ENCODE results near the gene PRKD1.

The PRKD1 gene

DNA sequence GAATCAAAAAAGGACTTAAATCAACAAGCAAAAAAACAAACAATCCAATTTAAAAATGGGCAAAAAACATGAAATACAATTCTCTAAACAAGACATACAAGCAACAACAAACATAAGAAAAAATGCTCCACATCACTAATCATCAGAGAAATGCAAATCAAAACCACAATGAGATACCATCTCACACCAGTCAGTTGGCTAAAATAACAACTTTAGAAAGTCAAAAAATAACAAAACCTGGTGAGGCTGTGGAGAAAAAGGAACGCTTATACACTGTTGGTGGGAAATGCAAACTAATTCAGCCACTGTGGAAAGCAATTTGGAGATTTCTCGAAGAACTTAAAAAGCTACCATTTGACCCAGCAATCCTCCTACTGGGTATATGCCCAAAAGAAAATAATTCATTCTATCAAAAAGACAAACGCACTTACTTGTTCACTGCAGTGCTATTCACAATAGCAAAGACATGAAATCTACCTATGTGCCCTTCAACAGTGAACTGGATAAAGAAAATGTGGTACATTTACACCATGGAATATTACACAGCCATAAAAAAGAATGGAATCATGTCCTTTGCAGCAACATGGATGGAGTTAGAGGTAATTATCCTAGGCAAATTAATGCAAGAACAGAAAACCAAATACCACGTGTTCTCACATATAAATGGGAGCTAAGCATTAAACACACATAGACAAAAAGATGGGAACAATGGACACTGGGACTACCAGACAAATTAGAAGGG lies 26.9 kb downstream of the PRKD1 start:
- Histone ChIP-seq H3K9me3 (ENCODE audit: control insufficient read depth, insufficient read depth, low read depth, low read length) (no peaks in the 10 kb centered on the region), H3K27me3 (ENCODE audit: control insufficient read depth, insufficient read depth, low read length) (no peaks in the 10 kb centered on the region)

DNA sequence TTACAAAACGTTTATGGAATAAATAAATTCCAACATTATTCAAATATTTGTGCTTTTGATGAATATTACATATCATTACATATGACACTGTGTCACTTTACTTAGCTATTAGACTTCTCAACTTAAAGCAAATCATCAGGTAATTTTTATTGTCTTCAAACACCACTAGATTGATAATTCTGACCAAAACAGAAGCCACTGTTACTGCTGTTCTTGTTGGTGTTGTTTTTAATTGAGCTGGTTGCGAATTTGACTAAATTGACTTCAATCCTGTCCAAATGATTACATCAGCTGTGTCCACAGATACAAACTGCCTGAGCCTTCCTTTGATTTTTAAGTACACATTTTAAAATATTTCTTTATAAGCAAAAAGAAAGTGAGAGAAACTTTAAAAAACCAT lies 29.2 kb downstream of the PRKD1 start:
- no peaks in the 10 kb centered on the region for H3K27me3 ChIP-seq (ENCODE audit: control insufficient read depth, insufficient read depth, low read length)
- no peaks in the 10 kb centered on the region for H3K36me3 ChIP-seq (ENCODE audit: control insufficient read depth, insufficient read depth, low read length)
- no peak overlapping the region for H3K27ac ChIP-seq (ENCODE audit: low read depth, low read length)
- H3K9ac ChIP-seq (ENCODE audit: low read length) = no peak overlapping the region
- H3K9me3 ChIP-seq (ENCODE audit: control insufficient read depth, insufficient read depth, low read depth, low read length) = no peaks in the 10 kb centered on the region
- H3K4me3 ChIP-seq (ENCODE audit: low read depth, low read length) = no peak overlapping the region
- no peaks in the 10 kb centered on the region for H3K4me1 ChIP-seq (ENCODE audit: control insufficient read depth, insufficient read depth, low read length)

More for the DNA sequence above, 26.9 kb downstream of the PRKD1 start:
- no peak overlapping the region for H3K9ac ChIP-seq (ENCODE audit: low read length)
- no peak overlapping the region for H3K4me3 ChIP-seq (ENCODE audit: low read depth, low read length)
- no peaks in the 10 kb centered on the region for H3K4me1 ChIP-seq (ENCODE audit: control insufficient read depth, insufficient read depth, low read length)
- H3K27ac ChIP-seq (ENCODE audit: low read depth, low read length) = no peak overlapping the region
- no peaks in the 10 kb centered on the region for H3K36me3 ChIP-seq (ENCODE audit: control insufficient read depth, insufficient read depth, low read length)

DNA sequence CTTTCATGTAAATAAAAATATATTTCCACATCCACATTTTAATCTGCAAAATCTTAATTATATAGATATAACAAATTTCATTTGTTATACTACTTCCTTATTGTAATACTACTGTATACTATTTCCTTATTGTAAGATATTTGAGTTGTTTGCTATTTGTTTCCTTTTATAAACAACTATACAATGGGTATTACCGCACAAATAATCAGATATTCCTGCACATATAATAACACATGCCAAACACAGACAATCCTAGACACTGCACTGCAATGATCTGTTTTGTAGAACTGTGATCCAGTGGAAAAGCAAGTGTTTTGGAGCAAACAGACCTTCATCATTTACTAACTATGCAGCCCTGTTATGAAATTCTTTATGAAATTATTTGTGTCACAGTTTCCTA lies 30.5 kb downstream of the PRKD1 start:
- Histone ChIP-seq H3K9me3 (ENCODE audit: control insufficient read depth, insufficient read depth, low read depth, low read length) (no peaks in the 10 kb centered on the region), H3K4me3 (ENCODE audit: low read depth, low read length) (no peak overlapping the region), H3K36me3 (ENCODE audit: control insufficient read depth, insufficient read depth, low read length) (no peaks in the 10 kb centered on the region), H3K27me3 (ENCODE audit: control insufficient read depth, insufficient read depth, low read length) (no peaks in the 10 kb centered on the region), H3K27ac (ENCODE audit: low read depth, low read length) (no peak overlapping the region), H3K9ac (ENCODE audit: low read length) (no peak overlapping the region), H3K4me1 (ENCODE audit: control insufficient read depth, insufficient read depth, low read length) (no peaks in the 10 kb centered on the region)

DNA sequence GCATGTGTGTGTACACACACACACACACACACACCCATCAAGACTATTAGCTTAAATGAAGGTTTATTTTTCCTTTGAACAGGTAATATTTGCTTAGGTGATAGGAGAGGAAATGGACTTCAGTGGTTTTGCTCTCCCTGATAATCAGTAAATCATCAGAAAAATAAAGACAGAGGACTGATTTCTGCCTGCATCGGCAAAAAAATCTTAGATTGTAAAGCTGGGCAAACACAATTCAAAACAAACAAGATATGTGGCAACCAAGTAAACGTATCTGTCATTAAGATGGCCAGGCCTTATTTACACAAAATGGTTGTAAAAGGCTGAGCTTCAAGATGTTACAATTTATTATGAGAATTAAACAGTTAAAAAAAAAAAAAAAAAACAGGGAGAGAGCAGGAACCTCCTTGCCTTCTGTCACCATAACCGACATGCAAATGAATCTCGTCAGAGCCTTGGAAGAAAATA lies 31.3 kb downstream of the PRKD1 start:
- H3K27me3 ChIP-seq (ENCODE audit: control insufficient read depth, insufficient read depth, low read length) = no peaks in the 10 kb centered on the region
- H3K36me3 ChIP-seq (ENCODE audit: control insufficient read depth, insufficient read depth, low read length) = no peaks in the 10 kb centered on the region
- no peaks in the 10 kb centered on the region for H3K4me1 ChIP-seq (ENCODE audit: control insufficient read depth, insufficient read depth, low read length)
- no peak overlapping the region for H3K4me3 ChIP-seq (ENCODE audit: low read depth, low read length)
- H3K9me3 ChIP-seq (ENCODE audit: control insufficient read depth, insufficient read depth, low read depth, low read length) = no peaks in the 10 kb centered on the region
- no peak overlapping the region for H3K9ac ChIP-seq (ENCODE audit: low read length)
- H3K27ac ChIP-seq (ENCODE audit: low read depth, low read length) = no peak overlapping the region

DNA sequence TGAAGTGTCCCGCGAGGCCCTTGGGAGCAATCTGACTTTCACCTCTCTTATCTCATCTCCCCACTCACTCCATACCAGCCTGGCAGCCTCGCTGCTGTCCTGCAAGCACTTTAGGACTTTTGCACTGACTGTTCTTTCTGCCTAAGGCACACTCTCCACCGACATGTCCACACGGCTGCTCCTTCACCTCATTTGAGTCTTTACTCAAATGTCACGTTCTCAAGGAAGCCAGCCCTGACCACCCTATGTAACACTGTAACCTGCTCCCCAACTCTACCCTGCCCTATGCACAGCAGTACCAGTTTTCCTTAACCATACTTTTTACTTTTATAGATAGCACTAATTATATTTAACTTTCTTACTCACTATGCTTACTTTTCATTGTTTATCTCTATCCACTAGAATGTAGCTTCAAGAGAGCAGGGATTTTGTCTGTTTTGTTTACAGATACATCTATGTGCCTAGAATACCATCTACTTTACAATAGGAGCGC lies 32.0 kb downstream of the PRKD1 start:
- no peaks in the 10 kb centered on the region for H3K27me3 ChIP-seq (ENCODE audit: control insufficient read depth, insufficient read depth, low read length)
- H3K4me3 ChIP-seq (ENCODE audit: low read depth, low read length) = no peak overlapping the region
- no peaks in the 10 kb centered on the region for H3K4me1 ChIP-seq (ENCODE audit: control insufficient read depth, insufficient read depth, low read length)
- no peak overlapping the region for H3K9ac ChIP-seq (ENCODE audit: low read length)
- H3K9me3 ChIP-seq (ENCODE audit: control insufficient read depth, insufficient read depth, low read depth, low read length) = no peaks in the 10 kb centered on the region
- H3K36me3 ChIP-seq (ENCODE audit: control insufficient read depth, insufficient read depth, low read length) = no peaks in the 10 kb centered on the region
- H3K27ac ChIP-seq (ENCODE audit: low read depth, low read length) = no peak overlapping the region

DNA sequence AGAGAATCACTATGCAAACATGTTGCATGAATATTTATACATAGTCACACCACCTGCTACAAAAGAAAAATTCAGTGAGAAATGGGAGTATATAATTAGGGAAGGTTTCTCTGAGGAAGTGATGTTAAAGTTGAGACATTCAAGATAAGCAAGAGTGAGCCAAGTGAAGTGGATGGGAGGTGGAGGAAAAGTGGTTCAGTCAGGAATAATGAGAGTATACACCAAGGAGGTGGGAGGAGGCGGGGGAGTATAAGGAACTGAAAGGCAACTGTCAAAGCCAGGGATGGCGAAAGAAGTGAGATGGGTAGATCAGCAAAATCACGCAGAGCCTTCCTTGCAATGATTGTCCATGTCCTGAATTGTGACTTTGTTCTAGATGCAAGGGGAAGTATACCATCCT lies 33.7 kb downstream of the PRKD1 start:
- Histone ChIP-seq H3K9me3 (ENCODE audit: control insufficient read depth, insufficient read depth, low read depth, low read length) (no peaks in the 10 kb centered on the region), H3K27ac (ENCODE audit: low read depth, low read length) (no peak overlapping the region), H3K4me3 (ENCODE audit: low read depth, low read length) (no peak overlapping the region), H3K4me1 (ENCODE audit: control insufficient read depth, insufficient read depth, low read length) (no peaks in the 10 kb centered on the region), H3K27me3 (ENCODE audit: control insufficient read depth, insufficient read depth, low read length) (no peaks in the 10 kb centered on the region), H3K9ac (ENCODE audit: low read length) (no peak overlapping the region), H3K36me3 (ENCODE audit: control insufficient read depth, insufficient read depth, low read length) (no peaks in the 10 kb centered on the region)

DNA sequence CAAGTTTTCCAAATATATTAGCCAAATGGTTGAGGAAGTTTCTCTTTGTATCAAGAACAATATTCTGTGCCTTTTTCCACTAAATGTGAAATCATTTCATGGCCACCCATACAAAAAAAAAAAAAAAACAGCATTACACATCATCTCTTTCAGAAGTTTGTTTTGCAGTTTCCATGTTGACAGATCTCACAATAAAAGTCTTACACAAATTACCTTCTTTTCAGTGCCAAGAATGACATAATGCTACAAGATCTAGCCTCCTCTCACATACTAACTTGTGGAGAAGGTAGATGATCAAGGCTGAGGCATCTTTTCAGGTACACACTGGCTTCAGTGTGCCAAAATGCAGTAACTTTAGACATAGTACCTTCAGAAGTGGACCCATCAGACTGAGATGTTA lies 35.3 kb downstream of the PRKD1 start:
- H3K9ac ChIP-seq (ENCODE audit: low read length) = no peak overlapping the region
- no peaks in the 10 kb centered on the region for H3K36me3 ChIP-seq (ENCODE audit: control insufficient read depth, insufficient read depth, low read length)
- no peaks in the 10 kb centered on the region for H3K9me3 ChIP-seq (ENCODE audit: control insufficient read depth, insufficient read depth, low read depth, low read length)
- H3K4me3 ChIP-seq (ENCODE audit: low read depth, low read length) = no peak overlapping the region
- H3K27ac ChIP-seq (ENCODE audit: low read depth, low read length) = no peak overlapping the region
- no peaks in the 10 kb centered on the region for H3K27me3 ChIP-seq (ENCODE audit: control insufficient read depth, insufficient read depth, low read length)
- no peaks in the 10 kb centered on the region for H3K4me1 ChIP-seq (ENCODE audit: control insufficient read depth, insufficient read depth, low read length)

DNA sequence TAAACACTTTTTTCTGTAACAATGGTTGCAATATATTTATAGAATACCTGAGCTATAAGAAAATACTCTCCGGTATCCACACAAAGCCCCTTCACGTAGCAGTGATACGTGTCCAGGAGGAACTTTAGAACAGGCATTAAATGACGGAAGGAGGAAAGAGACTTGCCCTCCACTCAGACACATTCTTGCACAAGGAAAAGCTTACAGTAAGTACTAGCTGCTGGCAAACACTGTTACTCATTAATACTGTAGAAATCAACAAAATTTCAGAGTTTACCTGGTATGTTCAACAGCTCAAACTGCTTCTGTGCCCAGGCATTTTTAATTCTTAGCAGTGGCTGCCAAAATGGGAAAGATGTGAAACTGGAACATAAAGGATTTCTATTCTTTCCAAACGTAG lies 41.7 kb downstream of the PRKD1 start:
- no peak overlapping the region for H3K9ac ChIP-seq (ENCODE audit: low read length)
- no peaks in the 10 kb centered on the region for H3K27me3 ChIP-seq (ENCODE audit: control insufficient read depth, insufficient read depth, low read length)
- H3K4me3 ChIP-seq (ENCODE audit: low read depth, low read length) = no peak overlapping the region
- H3K9me3 ChIP-seq (ENCODE audit: control insufficient read depth, insufficient read depth, low read depth, low read length) = no peaks in the 10 kb centered on the region
- no peak overlapping the region for H3K27ac ChIP-seq (ENCODE audit: low read depth, low read length)
- H3K4me1 ChIP-seq (ENCODE audit: control insufficient read depth, insufficient read depth, low read length) = no peaks in the 10 kb centered on the region
- H3K36me3 ChIP-seq (ENCODE audit: control insufficient read depth, insufficient read depth, low read length) = no peaks in the 10 kb centered on the region

DNA sequence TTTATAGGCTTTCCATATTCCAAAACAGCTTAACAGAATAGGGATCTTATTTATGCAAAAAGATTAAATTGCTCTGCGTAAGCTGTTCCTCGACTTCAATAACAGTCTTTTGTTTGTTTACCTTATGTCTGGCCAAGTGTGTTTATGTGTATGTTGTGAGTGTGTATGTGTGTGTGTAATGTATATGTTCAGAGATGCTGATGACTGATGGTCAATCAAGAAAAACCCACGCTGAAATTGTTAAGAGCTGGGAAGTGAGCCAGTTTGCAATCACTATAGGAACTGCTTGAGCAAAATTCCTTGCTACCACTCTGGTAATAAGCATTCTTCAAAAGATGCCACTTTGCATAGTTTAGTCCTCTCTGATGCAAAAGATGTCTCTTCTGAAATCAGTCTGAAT lies 59.6 kb downstream of the PRKD1 start:
- no peaks in the 10 kb centered on the region for H3K36me3 ChIP-seq (ENCODE audit: control insufficient read depth, insufficient read depth, low read length)
- H3K4me3 ChIP-seq (ENCODE audit: low read depth, low read length) = no peak overlapping the region
- H3K4me1 ChIP-seq (ENCODE audit: control insufficient read depth, insufficient read depth, low read length) = peaks cover 10% of the 10 kb centered on the region; the same call in 1 of the 2 replicates
- no peaks in the 10 kb centered on the region for H3K9me3 ChIP-seq (ENCODE audit: control insufficient read depth, insufficient read depth, low read depth, low read length)
- no peak overlapping the region for H3K27ac ChIP-seq (ENCODE audit: low read depth, low read length)
- no peaks in the 10 kb centered on the region for H3K27me3 ChIP-seq (ENCODE audit: control insufficient read depth, insufficient read depth, low read length)
- H3K9ac ChIP-seq (ENCODE audit: low read length) = no peak overlapping the region

DNA sequence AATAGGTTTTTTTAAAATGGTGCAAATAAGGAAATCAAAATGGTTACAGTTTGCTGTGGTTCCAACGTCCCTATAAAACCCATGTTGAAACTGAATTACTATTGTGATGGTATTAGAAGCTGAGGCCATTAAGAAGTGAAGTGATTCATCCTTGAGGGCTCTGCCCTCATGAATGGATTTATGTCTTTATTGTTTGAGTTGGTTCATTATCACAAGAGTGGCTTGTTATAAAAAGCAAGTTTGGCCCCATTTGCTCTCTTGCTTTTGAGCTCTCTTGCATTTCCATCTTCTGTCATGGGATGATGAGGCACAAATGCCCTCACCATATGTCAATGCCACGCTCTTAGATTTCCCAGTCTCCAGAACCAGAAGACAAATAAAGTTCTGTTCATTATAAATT lies 62.3 kb downstream of the PRKD1 start:
- Histone ChIP-seq H3K4me1 (ENCODE audit: control insufficient read depth, insufficient read depth, low read length) (peaks cover 10% of the 10 kb centered on the region; the same call in 1 of the 2 replicates), H3K36me3 (ENCODE audit: control insufficient read depth, insufficient read depth, low read length) (no peaks in the 10 kb centered on the region)

DNA sequence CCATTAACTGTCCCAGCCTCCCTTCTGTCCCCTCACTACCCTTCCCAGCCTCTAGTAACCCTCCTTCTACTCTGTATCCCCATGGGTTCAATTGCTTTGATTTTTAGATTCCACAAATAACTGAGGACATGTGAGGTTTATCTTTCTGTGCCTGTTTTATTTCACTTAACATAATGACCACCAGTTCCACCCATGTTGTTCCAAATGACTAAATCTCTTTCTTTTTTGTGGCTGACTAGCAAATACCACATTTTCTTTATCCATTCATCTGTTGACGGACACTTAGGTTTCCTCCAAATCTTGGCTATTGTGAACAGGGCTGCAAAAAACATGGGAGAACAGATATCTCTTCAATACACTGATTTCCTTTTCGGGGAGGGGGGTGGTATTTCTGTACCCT lies 65.7 kb downstream of the PRKD1 start:
- H3K9ac ChIP-seq (ENCODE audit: low read length) = no peak overlapping the region
- no peaks in the 10 kb centered on the region for H3K27me3 ChIP-seq (ENCODE audit: control insufficient read depth, insufficient read depth, low read length)
- no peak overlapping the region for H3K4me3 ChIP-seq (ENCODE audit: low read depth, low read length)
- peaks cover 5% of the 10 kb centered on the region; the same call in 1 of the 2 replicates for H3K4me1 ChIP-seq (ENCODE audit: control insufficient read depth, insufficient read depth, low read length)
- no peaks in the 10 kb centered on the region for H3K36me3 ChIP-seq (ENCODE audit: control insufficient read depth, insufficient read depth, low read length)
- H3K27ac ChIP-seq (ENCODE audit: low read depth, low read length) = no peak overlapping the region
- H3K9me3 ChIP-seq (ENCODE audit: control insufficient read depth, insufficient read depth, low read depth, low read length) = no peaks in the 10 kb centered on the region

More for the DNA sequence above, 62.3 kb downstream of the PRKD1 start:
- no peak overlapping the region for H3K27ac ChIP-seq (ENCODE audit: low read depth, low read length)
- no peaks in the 10 kb centered on the region for H3K27me3 ChIP-seq (ENCODE audit: control insufficient read depth, insufficient read depth, low read length)
- no peaks in the 10 kb centered on the region for H3K9me3 ChIP-seq (ENCODE audit: control insufficient read depth, insufficient read depth, low read depth, low read length)
- no peak overlapping the region for H3K4me3 ChIP-seq (ENCODE audit: low read depth, low read length)
- H3K9ac ChIP-seq (ENCODE audit: low read length) = no peak overlapping the region

All from HUES6 (cell line).